SW 1271 (cell line): ENCODE measurements around the gene CCN2.
"Not testable (repeated sequence)": the region's sequence is repeated elsewhere in the genome, so short reads cannot be mapped to it uniquely, and the experiment has no call there.

Source experiments
- DNase-seq, 2 experiments: peaks; one replicate each; lab custom pipeline; 2025; lab: John Stamatoyannopoulos, UW

The CCN2 gene

GRCh38 chr6:131945971-131946370 is 5.2 kb downstream of the CCN2 start:
- DNase-seq = no peak

- DNase-seq = no peak
Observed at GRCh38 chr6:131937703-131938631, 13.2 kb downstream of the CCN2 start.

DNA sequence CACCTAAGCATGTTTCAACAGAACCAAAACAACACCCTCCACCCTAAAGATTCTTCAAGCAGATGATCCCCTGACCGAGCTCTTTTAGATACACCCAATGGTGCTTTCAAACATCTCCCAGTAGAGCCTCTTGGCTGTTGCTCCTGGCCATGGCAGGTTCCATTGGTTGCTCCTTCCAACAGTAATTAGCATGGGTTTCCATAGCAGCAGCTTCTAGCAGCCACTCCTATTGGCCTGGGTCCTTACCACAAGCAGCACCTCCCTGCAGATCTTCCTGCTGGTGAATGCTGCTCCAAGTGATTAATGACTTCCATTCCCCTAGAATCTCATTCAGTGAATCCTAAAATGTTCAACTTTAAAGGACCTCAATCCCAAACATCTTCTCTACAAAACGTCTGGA is 13.9 kb downstream of the CCN2 start:
- no peak for DNase-seq

DNA sequence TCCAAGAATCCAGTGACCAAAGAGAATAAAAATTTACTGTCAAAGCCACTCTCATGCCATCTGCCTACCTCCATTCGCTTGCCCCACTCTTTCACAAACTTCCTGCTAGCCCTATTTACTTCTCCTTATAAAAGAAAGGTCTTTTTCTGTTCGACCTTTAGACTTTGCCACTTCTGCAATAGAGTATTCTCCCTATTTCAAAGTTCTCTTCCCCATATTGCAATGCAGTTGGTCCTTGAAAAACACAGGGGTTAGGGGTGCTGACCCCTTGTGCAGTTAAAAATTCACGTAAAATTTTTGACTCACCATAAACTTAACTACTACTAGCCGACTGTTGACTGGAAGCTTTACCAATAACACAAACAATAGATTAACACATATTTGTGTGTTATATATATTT is 15.0 kb downstream of the CCN2 start:
- no peak for DNase-seq

GRCh38 chr6:131931063-131931750 is 20.0 kb downstream of the CCN2 start:
- DNase-seq = no peak

- no peak for DNase-seq
Observed at GRCh38 chr6:131929976-131930375, 21.2 kb downstream of the CCN2 start.

DNA sequence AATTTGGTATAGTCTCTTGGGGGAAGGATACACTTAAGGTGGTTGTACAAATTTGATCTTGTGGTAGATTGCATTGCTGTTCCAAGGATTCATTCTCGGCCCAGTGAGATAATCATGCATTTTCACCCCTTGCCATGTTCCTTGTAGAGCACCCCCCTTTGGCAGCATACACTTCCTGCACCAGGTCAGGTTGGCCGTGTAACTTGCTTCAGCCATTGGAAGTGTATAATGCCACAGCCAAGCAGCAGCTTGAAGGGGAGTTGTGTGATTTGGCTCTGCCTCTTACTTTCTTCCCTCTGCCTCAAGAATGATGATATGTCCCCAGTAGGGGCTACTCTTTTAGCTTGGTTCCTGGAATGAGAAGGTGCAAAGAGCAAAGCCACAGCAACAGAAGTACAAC is 21.9 kb downstream of the CCN2 start:
- DNase-seq = no peak

DNA sequence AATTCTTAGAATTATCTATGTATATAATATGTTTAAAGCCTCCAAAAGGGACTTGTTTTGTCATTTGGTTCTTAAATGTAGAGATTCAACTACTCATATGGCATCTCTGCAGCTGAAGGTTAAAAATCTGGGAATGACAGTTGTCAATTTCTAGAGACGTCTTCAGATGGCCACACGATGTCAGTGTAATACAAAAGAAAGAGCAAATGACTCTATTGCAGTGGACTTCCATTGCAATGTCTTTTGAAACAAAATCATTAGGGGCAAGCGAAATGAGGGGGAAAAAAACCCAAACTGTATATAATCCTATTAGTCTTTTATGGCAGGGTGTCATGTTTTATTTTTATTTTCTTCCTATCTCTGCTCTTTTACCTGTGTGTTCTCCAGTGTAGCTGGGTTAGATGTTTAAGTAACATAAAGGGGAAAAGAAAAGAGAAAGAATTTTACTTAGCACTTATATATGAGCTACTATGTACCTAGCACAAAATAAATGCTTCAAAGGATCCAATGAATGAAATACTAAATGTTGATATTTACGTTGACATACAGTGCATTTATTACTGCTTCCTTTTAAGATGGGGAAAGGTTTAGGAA is 26.2 kb downstream of the CCN2 start:
- DNase-seq = peak in 1 of 2 experiments; percentile 58

GRCh38 chr6:131923356-131923755 is 27.8 kb downstream of the CCN2 start:
- peak; percentile 28 to 59 for DNase-seq

GRCh38 chr6:131920656-131921055 is 30.5 kb downstream of the CCN2 start:
- no peak for DNase-seq

DNA sequence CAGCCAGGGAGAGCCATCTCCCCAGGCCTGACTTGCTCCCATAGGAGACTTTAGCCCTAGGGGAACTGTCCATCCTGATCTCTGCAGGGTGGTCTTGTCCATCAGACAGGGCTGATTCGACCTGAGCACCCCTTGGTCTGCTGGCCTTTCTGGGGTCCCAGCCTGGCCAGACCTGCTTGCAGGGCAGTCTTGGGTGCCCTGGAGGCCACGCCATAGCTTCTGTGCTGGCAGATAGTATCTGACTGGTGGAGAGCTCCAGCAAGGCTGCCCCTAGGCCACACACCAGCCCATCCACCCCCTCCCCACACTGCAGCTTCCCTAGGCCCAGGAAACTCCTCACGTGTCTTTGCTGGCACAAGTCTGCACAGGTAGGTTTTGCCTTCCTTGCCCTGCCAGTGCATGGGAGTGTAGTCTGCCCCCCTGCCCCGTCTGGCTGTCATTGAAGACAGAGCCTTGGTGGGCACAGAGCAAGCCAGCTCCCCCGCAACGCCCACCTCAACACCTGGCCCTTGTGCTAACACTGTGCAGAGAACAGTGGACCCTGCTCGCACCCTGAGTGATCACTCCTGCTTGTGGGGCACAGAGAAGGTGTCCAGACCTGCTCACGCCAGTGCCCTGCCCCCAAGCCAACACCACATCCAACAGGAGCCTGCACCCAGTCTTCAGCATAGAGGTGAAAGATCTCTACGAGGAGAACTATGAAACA is 32.4 kb downstream of the CCN2 start:
- no peak for DNase-seq

DNA sequence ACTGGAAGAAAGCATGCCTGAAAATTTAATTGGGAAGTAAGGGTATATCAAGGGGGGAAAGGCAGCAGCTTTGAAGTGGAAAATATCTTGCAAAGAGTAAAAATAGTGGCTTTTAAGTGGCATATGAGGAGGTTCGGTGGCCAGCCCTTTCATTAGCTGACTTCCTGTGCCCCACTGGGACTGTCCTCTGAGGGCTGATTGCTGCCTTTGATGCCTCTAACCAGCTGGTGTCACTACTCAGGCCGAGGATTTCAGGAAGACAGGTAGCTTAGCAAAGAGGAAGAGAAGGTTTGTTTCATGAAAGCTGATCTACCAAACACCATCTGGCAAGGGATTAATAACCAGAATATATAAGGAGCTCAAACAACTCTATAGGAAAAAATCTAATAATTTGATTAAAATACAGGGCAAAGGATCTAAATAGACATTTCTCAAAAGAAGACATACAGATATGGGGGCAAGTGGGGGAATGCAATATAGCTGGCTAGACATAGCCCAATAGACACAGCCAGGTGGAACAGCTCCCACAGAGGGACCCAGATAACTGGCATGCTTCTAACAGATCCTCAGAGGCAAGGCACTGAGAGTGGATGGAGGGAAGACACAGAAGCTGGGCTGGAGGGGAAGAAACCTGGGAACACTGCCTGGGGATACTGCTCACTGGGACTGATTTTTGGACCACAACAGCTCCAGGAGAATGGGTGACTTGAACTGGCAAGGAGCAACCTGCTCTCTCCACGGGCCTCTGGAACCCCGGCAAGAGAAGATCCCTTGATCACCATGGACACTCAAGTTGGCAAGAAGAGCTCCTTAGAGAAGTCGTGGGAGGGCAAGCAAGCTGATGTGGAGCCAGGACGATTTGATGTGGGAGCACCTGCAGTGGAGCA is 33.2 kb downstream of the CCN2 start:
- no peak for DNase-seq

DNA sequence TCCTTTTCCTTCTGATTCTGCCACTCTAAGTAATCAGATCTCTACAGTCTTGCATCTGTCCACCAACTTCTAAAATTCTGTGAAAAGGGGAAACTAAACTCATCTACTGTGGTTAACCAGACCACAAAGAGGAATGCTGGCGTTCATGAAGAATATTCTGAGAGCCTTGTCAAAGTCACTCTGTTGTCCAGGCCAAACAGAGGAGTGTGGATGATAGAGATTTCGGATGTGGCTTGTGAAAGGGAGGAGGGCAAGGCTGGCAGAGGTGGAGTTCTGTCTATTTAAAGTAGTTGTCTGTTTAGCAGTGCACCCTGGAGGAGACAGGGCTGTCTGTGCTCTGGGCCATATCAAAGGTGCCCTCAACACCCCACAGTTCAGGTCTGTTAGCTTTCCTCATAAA is 33.9 kb downstream of the CCN2 start:
- DNase-seq = no peak

DNA sequence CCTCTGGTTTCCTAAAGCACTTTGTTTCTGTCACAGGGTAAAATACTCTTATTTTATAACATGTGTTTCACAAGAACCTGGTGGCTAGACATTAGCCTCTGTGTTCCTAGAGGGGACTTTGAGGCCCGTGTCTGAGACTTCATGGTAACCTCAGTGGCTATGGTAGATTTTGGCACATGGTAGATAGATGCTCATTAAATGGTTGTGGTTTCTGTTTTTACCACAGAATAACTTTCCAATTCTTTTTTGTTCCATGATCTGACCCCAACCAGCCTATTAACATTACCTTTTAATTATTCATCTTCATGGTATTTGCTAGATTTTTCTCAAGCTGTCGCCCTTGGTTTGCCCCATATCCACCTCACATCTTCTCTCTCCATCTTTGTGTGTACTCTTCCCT is 34.3 kb downstream of the CCN2 start:
- no peak for DNase-seq

DNA sequence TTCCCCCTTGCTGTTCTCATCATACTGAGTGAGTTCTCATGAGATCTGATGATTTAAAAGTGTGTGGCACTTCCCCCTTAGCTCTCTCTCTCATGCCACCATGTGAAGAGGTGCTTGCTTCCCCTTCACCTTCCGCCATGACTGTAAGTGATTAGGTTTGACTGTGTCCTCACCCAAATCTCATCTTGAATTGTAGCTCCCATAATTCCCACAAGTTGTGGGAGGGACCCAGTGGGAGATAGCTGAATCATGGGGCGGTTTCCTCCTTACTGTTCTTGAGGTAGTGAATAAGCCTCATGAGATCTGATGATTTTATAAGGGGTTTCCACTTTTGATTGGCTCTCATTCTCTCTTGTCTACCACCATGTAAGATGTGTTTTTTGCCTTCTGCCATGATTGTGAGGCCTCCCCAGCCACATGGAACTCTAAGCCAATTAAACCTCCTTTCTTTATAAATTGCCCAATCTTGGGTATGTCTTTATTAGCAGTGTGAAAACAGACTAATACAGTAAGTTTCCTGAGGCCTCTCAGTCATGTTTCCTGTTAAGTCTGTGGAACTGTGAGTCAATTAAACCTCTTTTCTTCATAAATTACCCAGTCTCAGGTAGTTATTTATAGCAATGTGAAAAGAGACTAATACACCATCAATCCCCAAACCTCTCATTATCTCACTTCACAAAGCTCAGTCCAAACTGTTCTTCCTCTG is 34.9 kb downstream of the CCN2 start:
- not testable (repeated sequence) for DNase-seq

DNA sequence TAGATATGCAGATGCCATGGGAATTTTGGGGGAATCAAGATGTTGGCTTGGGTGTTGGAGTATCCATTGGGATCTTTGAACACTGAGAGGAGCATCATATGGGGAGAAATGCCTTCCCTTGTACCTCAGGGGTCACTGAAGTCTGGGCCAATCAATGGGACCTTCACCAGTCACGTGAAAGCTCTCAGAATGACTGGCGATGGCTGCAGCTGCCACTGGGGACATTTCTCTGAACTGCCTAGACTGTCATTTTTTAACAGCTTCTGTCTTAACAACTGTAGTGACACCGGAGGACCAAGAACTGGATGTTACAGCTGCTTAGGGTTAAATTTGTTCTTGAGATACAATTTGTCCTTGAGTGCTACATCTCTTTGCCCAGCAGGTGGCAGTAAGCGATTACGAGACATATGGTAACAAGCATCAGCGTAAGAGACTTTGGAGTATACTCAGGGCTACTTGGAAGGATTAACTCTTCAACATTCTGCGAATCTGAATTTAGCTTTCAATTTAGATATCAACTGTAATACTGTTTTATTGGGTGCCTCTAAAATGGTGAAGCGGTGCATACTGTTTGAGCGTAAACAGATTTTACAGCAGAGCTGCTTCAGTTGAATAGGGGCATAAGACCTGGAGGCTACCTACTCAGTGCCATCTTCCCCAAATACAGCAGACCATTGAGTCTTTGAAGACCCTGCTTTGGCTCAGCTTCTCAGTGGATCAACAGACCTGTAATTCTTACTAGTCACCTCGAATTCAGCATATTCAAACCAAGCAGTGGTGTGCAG is 36.0 kb downstream of the CCN2 start:
- peak in 1 of 2 experiments; percentile 56 for DNase-seq

DNA sequence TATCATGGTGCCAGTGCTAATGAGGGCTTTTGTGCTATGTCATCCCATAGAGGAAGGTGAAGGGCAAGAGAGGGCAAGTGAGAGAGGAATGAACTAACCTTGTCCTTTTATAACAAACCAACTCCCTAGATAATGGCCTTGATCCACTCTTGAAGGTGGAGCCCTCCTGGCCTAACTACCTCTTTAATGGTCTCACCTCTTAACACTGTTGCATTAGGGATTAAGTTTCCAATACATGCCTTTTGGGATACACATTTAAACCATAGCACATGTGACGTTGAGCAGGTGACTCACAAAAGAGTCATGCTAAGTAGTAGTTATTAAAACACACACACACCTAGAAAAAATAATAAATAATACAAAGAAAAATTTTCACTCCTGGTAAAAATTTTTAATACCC is 36.9 kb downstream of the CCN2 start:
- DNase-seq = no peak

DNA sequence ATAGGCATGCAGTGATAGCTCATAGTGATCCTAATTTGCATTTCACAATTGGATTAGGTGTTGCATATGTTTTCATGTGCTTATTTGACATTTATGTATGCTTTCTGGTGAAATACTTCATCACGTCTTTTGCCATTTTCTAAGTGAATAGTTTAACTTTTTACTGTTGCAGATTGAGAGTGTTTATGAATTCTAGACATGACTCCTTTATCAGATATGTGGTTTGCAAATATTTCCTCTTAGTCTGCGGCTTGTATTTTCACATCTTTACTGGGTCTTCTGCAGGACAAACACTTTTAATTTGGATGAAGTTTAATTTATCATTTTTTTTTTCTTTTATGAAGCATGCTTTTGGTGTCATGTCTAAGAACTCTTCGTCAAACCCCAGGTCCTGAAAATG is 39.2 kb downstream of the CCN2 start:
- DNase-seq = no peak

- no peak for DNase-seq
Observed at GRCh38 chr6:131910956-131911355, 40.2 kb downstream of the CCN2 start.

- DNase-seq = no peak
Observed at GRCh38 chr6:131910219-131910589, 41.0 kb downstream of the CCN2 start.
